GM23338 (cell line): ENCODE results near the gene ATP5ME. TPM values are rescaled to one million over a fixed set of nuclear protein-coding genes. Genes with fewer than 3 reads are reported as not detected.

Experiments
- ATAC-seq: fragments of 200-7000 bp; cut with Tn5 transposase; 3 replicates; pipeline ENCODE4 v1.9.1; 2020
- DNase-seq: peaks from one replicate; pipeline ENCODE4 v3.0.0-alpha.2; 2015; ENCODE audit warnings: low spot score
- H2AFZ ChIP-seq: fragments of 200-600 bp; sonication (generic); 2 replicates; pipeline ENCODE4 v1.8.0; 2016; ENCODE audit warnings: antibody characterized with exemption, mild to moderate bottlenecking, moderate library complexity
- H3F3A ChIP-seq: fragments of 200-600 bp; sonication (generic); replicated peaks from 2 replicates; pipeline ENCODE4 v1.8.0; 2017; ENCODE audit warnings: antibody characterized with exemption, mixed run types, low read depth
- H3K27ac ChIP-seq: fragments of 200-600 bp; sonication (generic); 2 replicates; pipeline ENCODE4 v1.6.1; 2016; ENCODE audit warnings: low read depth
- H3K27me3 ChIP-seq: fragments of 200-600 bp; sonication (generic); 2 replicates; pipeline ENCODE4 v1.8.0; 2016; ENCODE audit warnings: mild to moderate bottlenecking, mixed run types, moderate library complexity; ENCODE audit not compliant: insufficient read depth
- H3K36me3 ChIP-seq: fragments of 200-600 bp; sonication (generic); 2 replicates; pipeline ENCODE4 v1.8.0; 2016; ENCODE audit warnings: mild to moderate bottlenecking; ENCODE audit not compliant: insufficient read depth
- H3K4me1 ChIP-seq: fragments of 200-600 bp; sonication (generic); 2 replicates; pipeline ENCODE4 v1.8.0; 2016; ENCODE audit warnings: mild to moderate bottlenecking, moderate library complexity; ENCODE audit not compliant: insufficient read depth
- H3K4me2 ChIP-seq: fragments of 200-600 bp; sonication (generic); 2 replicates; pipeline ENCODE4 v1.7.1; 2017; ENCODE audit warnings: mixed run types
- H3K4me3 ChIP-seq: fragments of 200-600 bp; sonication (generic); 2 replicates; pipeline ENCODE4 v1.6.1; 2016; ENCODE audit warnings: mixed run types
- H3K79me2 ChIP-seq: fragments of 200-600 bp; sonication (generic); replicated peaks from 2 replicates; pipeline ENCODE4 v1.8.0; 2017; ENCODE audit warnings: mild to moderate bottlenecking; ENCODE audit not compliant: insufficient read depth
- H3K9me2 ChIP-seq: fragments of 200-600 bp; sonication (generic); 2 replicates; pipeline ENCODE4 v1.8.0; 2017; ENCODE audit not compliant: insufficient read depth
- H4K20me1 ChIP-seq: fragments of 200-600 bp; sonication (generic); replicated peaks from 2 replicates; pipeline ENCODE4 v1.8.0; 2017; ENCODE audit warnings: mild to moderate bottlenecking; ENCODE audit not compliant: insufficient read depth
- H3K27ac Mint-ChIP-seq: 2 replicates; pipeline ENCODE4 v1.8.0; 2020; ENCODE audit warnings: inconsistent platforms, mild to moderate bottlenecking, moderate library complexity, mixed read lengths
- H3K27me3 Mint-ChIP-seq: 3 replicates; pipeline ENCODE4 v1.8.0; 2022; ENCODE audit warnings: low read depth, mild to moderate bottlenecking, moderate library complexity, mixed read lengths, inconsistent platforms; ENCODE audit not compliant: insufficient read depth, poor library complexity
- H3K36me3 Mint-ChIP-seq: 3 replicates; pipeline ENCODE4 v1.8.0; 2021; ENCODE audit warnings: low read depth, mild to moderate bottlenecking, inconsistent platforms, moderate library complexity, mixed read lengths
- H3K4me1 Mint-ChIP-seq: 3 replicates; pipeline ENCODE4 v1.8.0; 2020; ENCODE audit warnings: mild to moderate bottlenecking, inconsistent platforms, mixed read lengths
- H3K4me3 Mint-ChIP-seq: 3 replicates; pipeline ENCODE4 v1.8.0; 2021; ENCODE audit warnings: moderate library complexity, mild to moderate bottlenecking, inconsistent platforms, mixed read lengths
- H3K9me3 Mint-ChIP-seq: 3 replicates; pipeline ENCODE4 v1.8.0; 2020; ENCODE audit warnings: moderate library complexity, mild to moderate bottlenecking, inconsistent platforms, mixed read lengths
- CREB1 ChIP-seq: fragments of 250-450 bp; sonication (Bioruptor Pico); IDR thresholded peaks from 2 replicates; pipeline ENCODE4 v1.5.0; 2020; ENCODE audit warnings: low read depth, mild to moderate bottlenecking, moderate library complexity
- ETS1 ChIP-seq: IDR thresholded peaks from 2 replicates; pipeline ENCODE4 v1.6.1; 2016; ENCODE audit warnings: antibody characterized with exemption
- EZH2 ChIP-seq: fragments of 200-600 bp; sonication (generic); IDR thresholded peaks from one replicate; pipeline ENCODE4 v1.8.0; 2017; ENCODE audit warnings: antibody characterized with exemption, mild to moderate bottlenecking, low read depth; ENCODE audit not compliant: unreplicated experiment
- EZH2phosphoT487 ChIP-seq: fragments of 200-600 bp; sonication (generic); IDR thresholded peaks from one replicate; pipeline ENCODE4 v1.8.1; 2018; ENCODE audit warnings: antibody characterized with exemption; ENCODE audit not compliant: unreplicated experiment
- JUNB ChIP-seq: IDR thresholded peaks from one replicate; pipeline ENCODE4 v1.6.1; 2016; ENCODE audit warnings: antibody characterized with exemption; ENCODE audit not compliant: unreplicated experiment
- NANOG ChIP-seq: IDR thresholded peaks from 2 replicates; pipeline ENCODE4 v1.6.1; 2016; ENCODE audit warnings: antibody characterized with exemption, borderline replicate concordance
- POLR2AphosphoS5 ChIP-seq: IDR thresholded peaks from 2 replicates; pipeline ENCODE4 v1.6.1; 2016; ENCODE audit warnings: antibody characterized with exemption, low read depth
- STAT1 ChIP-seq: IDR thresholded peaks from one replicate; pipeline ENCODE4 v1.6.1; 2016; ENCODE audit warnings: antibody characterized with exemption; ENCODE audit not compliant: unreplicated experiment
- ZNF114 ChIP-seq: fragments of 250-450 bp; sonication (Bioruptor Pico); IDR thresholded peaks from 2 replicates; pipeline ENCODE4 v1.5.0; 2020; ENCODE audit warnings: mild to moderate bottlenecking, moderate library complexity
- ZNF331 ChIP-seq: fragments of 250-450 bp; sonication (Bioruptor Pico); IDR thresholded peaks from 2 replicates; pipeline ENCODE4 v1.5.0; 2020; ENCODE audit warnings: low read depth, mild to moderate bottlenecking, moderate library complexity
- polyA plus RNA-seq: library from polyadenylated mRNA; unstranded; fragments of >200 nt; fragmentation: Nextera tagmentation; extraction: Ambion mirVana; gene quantifications from 2 replicates; pipeline ENCODE4 v1.2.1, GENCODE V29; 2016
- total RNA-seq: library from RNA; depleted of rRNA; stranded (reverse); fragments of >200 nt; shearing (Covaris generic); gene quantifications from 2 replicates; pipeline ENCODE4 v1.2.3, GENCODE V29; 2014
- TF ChIP-seq, protein P1 (sequence below), 2 experiments: fragments of 200-600 bp in 1 of 2; sonication (generic) in 1 of 2; conservative IDR thresholded peaks; 2 replicates each; pipeline versions ENCODE4 v1.5.1 to v1.6.1; 2016 to 2017; ENCODE audit warnings: antibody characterized with exemption in 2 of 2, low read depth in 2 of 2, mild to moderate bottlenecking in 2 of 2, moderate library complexity in 1 of 2
- TF ChIP-seq, protein P2 (sequence below): IDR thresholded peaks from one replicate; pipeline ENCODE4 v1.6.1; 2018; ENCODE audit warnings: antibody characterized with exemption; ENCODE audit not compliant: unreplicated experiment

Gene ATP5ME
- total and polyA plus RNA-seq, 2 experiments from 2014 or later, result 60.5 to 2,021 TPM

DNA sequence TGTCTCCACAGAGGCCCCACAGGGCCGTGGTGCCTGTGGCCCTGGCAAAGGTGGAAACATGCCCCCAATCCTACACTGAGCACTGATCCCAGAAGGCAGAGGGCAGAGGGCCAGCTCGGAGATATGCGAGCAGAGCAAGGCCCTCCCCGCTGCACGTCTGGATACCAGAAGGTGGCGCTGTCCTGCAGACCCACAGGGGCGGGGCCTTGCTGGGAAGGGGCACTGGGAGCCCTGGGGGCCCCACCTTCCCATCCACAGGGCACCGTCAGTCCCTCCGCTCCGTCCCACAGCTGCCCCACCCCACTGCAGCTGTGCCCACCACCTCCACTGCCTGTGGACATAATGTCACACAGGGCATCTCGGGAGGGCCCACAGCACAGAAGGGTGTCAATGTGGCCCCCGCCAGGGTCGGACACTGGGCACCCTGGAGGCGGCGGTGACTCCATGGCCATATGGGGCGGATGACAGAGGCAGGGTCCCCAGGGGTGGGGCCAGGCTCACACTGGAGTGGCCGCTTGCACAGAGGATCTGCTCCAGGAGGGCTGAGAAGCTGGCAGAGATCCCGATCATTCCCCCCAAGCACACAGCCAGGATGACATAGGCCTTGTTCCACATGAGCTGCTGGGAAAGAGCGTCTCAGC lies 10.0 kb upstream of the ATP5ME start:
- no peak overlapping the region for H3K27ac Mint-ChIP-seq
- no peak overlapping the region for H3K4me3 Mint-ChIP-seq
- peaks cover 13% of the 10 kb centered on the region for H3K4me1 Mint-ChIP-seq
- no peaks in the 10 kb centered on the region for H3K27me3 ChIP-seq
- no peaks in the 10 kb centered on the region; the same call in 1 of the 3 replicates for H3K9me3 Mint-ChIP-seq
- H3K4me2 ChIP-seq, result no peak overlapping the region
- H2AFZ ChIP-seq, result no peak overlapping the region
- no peaks in the 10 kb centered on the region for H3K9me2 ChIP-seq
- DNase-seq (peak; percentile 92), ATAC-seq (peak; percentile 54)
- H3K4me1 ChIP-seq, result no peaks in the 10 kb centered on the region
- H3K79me2 ChIP-seq, result no peaks in the 10 kb centered on the region
- no peaks in the 10 kb centered on the region for H3K36me3 ChIP-seq
- TF ChIP-seq CREB1 (CRISPR knock-in tag) (peak; percentile 52; the same call in 1 of the 2 replicates), ETS1 (no peak)
- TF ChIP-seq, protein P1, sequence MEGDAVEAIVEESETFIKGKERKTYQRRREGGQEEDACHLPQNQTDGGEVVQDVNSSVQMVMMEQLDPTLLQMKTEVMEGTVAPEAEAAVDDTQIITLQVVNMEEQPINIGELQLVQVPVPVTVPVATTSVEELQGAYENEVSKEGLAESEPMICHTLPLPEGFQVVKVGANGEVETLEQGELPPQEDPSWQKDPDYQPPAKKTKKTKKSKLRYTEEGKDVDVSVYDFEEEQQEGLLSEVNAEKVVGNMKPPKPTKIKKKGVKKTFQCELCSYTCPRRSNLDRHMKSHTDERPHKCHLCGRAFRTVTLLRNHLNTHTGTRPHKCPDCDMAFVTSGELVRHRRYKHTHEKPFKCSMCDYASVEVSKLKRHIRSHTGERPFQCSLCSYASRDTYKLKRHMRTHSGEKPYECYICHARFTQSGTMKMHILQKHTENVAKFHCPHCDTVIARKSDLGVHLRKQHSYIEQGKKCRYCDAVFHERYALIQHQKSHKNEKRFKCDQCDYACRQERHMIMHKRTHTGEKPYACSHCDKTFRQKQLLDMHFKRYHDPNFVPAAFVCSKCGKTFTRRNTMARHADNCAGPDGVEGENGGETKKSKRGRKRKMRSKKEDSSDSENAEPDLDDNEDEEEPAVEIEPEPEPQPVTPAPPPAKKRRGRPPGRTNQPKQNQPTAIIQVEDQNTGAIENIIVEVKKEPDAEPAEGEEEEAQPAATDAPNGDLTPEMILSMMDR (conservative IDR thresholded peaks at IDR 0.05; ENCODE audit: low read depth in 2 of 2), result peak; percentile 79 to 95
- peaks cover 14% of the 10 kb centered on the region for H3K27me3 Mint-ChIP-seq
- H4K20me1 ChIP-seq, result no peaks in the 10 kb centered on the region
- H3K27ac ChIP-seq, result no peak overlapping the region
- H3K36me3 Mint-ChIP-seq, result no peaks in the 10 kb centered on the region; the same call in 2 of the 3 replicates
- H3F3A ChIP-seq, result peaks cover 7% of the 10 kb centered on the region; the same call in 1 of the 2 replicates
- H3K4me3 ChIP-seq, result no peak overlapping the region

DNA sequence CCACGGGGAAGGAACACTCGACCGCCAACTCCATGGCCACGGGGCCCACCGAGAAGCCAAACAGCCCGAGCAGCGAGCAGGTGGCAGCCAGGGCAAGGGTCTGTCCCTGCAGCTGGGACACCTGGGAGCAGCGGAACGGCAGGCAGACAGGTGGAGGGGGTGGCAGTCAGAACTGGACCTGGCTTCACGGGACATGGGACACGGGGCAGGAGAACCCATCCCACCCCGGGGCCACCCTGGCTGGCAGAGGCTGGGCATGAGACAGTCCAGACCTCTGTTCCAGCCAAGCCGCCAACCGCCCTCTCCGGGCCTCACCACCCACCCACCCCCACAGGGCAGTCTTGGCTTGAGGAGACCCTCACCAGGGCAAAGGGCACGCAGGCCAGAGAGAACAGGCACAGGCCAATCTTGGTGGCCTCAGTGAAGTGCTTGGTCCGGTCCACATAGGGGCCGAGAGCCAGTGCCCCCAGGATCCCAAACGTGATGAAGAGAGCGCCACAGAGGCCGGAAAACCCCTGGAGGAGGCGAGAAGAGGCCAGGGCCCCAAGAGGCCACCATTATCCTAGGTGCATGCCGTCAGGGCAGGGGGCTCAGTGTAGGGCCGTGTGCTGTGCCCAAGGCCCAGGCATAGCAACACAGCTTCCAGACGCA lies 9.3 kb upstream of the ATP5ME start:
- no peak overlapping the region for H2AFZ ChIP-seq
- H3K4me3 ChIP-seq, result no peak overlapping the region
- no peaks in the 10 kb centered on the region for H3K79me2 ChIP-seq
- Mint-ChIP-seq H3K4me3 (no peak overlapping the region; the same call in 2 of the 3 replicates), H3K36me3 (no peaks in the 10 kb centered on the region; the same call in 2 of the 3 replicates), H3K9me3 (no peaks in the 10 kb centered on the region; the same call in 1 of the 3 replicates), H3K27ac (no peak overlapping the region), H3K27me3 (peaks cover 14% of the 10 kb centered on the region), H3K4me1 (peaks cover 13% of the 10 kb centered on the region)
- H3K4me1 ChIP-seq, result no peaks in the 10 kb centered on the region
- no peak overlapping the region for H3K4me2 ChIP-seq
- no peaks in the 10 kb centered on the region for H3K9me2 ChIP-seq
- peaks cover 7% of the 10 kb centered on the region; the same call in 1 of the 2 replicates for H3F3A ChIP-seq
- no peak for DNase-seq
- no peaks in the 10 kb centered on the region for H4K20me1 ChIP-seq
- H3K36me3 ChIP-seq, result no peaks in the 10 kb centered on the region
- no peak overlapping the region for H3K27ac ChIP-seq
- H3K27me3 ChIP-seq, result no peaks in the 10 kb centered on the region
- ATAC-seq, result peak; percentile 5
- TF ChIP-seq CREB1 (CRISPR knock-in tag), result no peak
- TF ChIP-seq, protein P1 (conservative IDR thresholded peaks at IDR 0.05; ENCODE audit: low read depth in 2 of 2), result no peak
- no peak for TF ChIP-seq JUNB
- TF ChIP-seq ZNF114 (CRISPR knock-in tag), result no peak
- TF ChIP-seq POLR2AphosphoS5, result no peak
- TF ChIP-seq ETS1, result no peak
- TF ChIP-seq, protein P2, sequence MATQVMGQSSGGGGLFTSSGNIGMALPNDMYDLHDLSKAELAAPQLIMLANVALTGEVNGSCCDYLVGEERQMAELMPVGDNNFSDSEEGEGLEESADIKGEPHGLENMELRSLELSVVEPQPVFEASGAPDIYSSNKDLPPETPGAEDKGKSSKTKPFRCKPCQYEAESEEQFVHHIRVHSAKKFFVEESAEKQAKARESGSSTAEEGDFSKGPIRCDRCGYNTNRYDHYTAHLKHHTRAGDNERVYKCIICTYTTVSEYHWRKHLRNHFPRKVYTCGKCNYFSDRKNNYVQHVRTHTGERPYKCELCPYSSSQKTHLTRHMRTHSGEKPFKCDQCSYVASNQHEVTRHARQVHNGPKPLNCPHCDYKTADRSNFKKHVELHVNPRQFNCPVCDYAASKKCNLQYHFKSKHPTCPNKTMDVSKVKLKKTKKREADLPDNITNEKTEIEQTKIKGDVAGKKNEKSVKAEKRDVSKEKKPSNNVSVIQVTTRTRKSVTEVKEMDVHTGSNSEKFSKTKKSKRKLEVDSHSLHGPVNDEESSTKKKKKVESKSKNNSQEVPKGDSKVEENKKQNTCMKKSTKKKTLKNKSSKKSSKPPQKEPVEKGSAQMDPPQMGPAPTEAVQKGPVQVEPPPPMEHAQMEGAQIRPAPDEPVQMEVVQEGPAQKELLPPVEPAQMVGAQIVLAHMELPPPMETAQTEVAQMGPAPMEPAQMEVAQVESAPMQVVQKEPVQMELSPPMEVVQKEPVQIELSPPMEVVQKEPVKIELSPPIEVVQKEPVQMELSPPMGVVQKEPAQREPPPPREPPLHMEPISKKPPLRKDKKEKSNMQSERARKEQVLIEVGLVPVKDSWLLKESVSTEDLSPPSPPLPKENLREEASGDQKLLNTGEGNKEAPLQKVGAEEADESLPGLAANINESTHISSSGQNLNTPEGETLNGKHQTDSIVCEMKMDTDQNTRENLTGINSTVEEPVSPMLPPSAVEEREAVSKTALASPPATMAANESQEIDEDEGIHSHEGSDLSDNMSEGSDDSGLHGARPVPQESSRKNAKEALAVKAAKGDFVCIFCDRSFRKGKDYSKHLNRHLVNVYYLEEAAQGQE, result no peak
- no peak for TF ChIP-seq EZH2phosphoT487
- no peak for TF ChIP-seq NANOG
- TF ChIP-seq EZH2, result no peak
- no peak for TF ChIP-seq ZNF331
- TF ChIP-seq STAT1, result no peak
